ENCODE data around the gene EHMT1. TPM values are rescaled to one million over a fixed set of nuclear protein-coding genes. Genes with fewer than 3 reads are reported as not detected.

Gene EHMT1
- total and polyA plus RNA-seq, 9 of the 15 experiments (the other 6 are each of a cell fraction or from before 2014, with no cell fraction given), result 2.2 to 76.0 (median 36.4) TPM

DNA sequence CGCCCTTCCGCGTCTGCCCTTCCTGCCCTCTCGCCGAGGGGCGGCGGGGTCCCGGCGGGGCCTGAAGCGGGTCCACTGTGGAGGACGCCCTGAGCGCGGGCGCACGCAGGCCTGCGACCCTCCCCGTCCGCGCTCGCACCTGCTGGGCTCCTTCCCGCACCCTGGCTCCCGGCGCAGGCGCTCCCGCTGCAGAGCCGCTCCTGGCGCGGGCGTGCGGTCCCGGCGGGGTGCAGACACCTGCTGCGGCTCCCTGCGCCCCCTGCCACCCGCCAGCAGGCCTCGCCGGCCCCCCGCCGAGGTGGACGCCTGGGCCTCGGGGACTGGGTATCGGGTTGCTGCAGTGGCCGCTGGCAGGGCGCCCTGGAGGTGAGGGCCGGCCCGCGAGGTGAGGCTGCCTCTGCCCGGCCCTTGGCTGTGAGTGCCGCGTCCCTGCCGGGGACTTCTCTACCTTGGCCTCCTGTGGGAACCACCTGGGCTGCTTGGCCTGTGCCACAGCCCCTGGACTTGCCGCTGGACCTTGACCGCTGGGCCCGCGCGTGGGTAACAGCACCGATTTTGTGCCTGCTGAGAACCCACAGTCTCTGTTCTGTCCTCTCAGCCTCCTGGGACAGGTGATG is 12.7 kb upstream of the EHMT1 start (continued):
- no peak for TF ChIP-seq ZNF318 (IDR thresholded peaks at IDR 0.05; ENCODE audit: borderline replicate concordance in 1 of 2, low read depth in 1 of 2)
- TF ChIP-seq NCOA1 (IDR thresholded peaks at IDR 0.05; ENCODE audit: low read depth), result no peak
- TF ChIP-seq E2F6 (IDR thresholded peaks at IDR 0.05; ENCODE audit: borderline replicate concordance in 1 of 2, extremely low read depth in 1 of 2, insufficient read depth in 1 of 2, insufficient read length in 1 of 2, low read depth in 1 of 2, low read length in 1 of 2, poor library complexity in 1 of 2, severe bottlenecking in 1 of 2), result peak in 1 of 2 experiments; percentile 43
- TF ChIP-seq ESRRB (CRISPR knock-in tag; IDR thresholded peaks at IDR 0.05; ENCODE audit: borderline replicate concordance), result no peak
- no peak for TF ChIP-seq ZSCAN29 (IDR thresholded peaks at IDR 0.05)
- TF ChIP-seq CBX1 (IDR thresholded peaks at IDR 0.05; ENCODE audit: low read depth), result peak; percentile 6; the same call in 1 of the 2 replicates
- TF ChIP-seq ELF2 (CRISPR knock-in tag; IDR thresholded peaks at IDR 0.05), result 0 out of 2 replicates have a peak, but pooled peaks have one; percentile 1
- TF ChIP-seq RB1 (IDR thresholded peaks at IDR 0.05; ENCODE audit: low read depth), result 0 out of 2 replicates have a peak, but pooled peaks have one; percentile 17
- peak; percentile 6 for TF ChIP-seq RBFOX2 (IDR thresholded peaks at IDR 0.05; ENCODE audit: low read depth, low read length)
- TF ChIP-seq ZBTB1 (CRISPR knock-in tag; IDR thresholded peaks at IDR 0.05; ENCODE audit: borderline replicate concordance, low read depth), result 0 out of 2 replicates have a peak, but pooled peaks have one; percentile 38
- no peak for TF ChIP-seq CBFB (CRISPR knock-in tag; IDR thresholded peaks at IDR 0.05)
- TF ChIP-seq KAT7 (CRISPR knock-in tag; IDR thresholded peaks at IDR 0.05; ENCODE audit: borderline replicate concordance), result peak; percentile 82; the same call in 1 of the 2 replicates
- no peak for TF ChIP-seq EP300 (IDR thresholded peaks at IDR 0.05; ENCODE audit: low read length)
- 0 out of 2 replicates have a peak, but pooled peaks have one; percentile 45 for TF ChIP-seq KLF1 (tag; IDR thresholded peaks at IDR 0.05)
- peak; percentile 56; the same call in 1 of the 2 replicates for TF ChIP-seq L3MBTL2 (IDR thresholded peaks at IDR 0.05)
- 0 out of 4 replicates have a peak, but pooled peaks of 1 of the 2 experiments have one; percentile 15 for TF ChIP-seq MLX (CRISPR knock-in tag; conservative IDR thresholded peaks at IDR 0.05)
